KMS-11 (cell line): Measurements from ENCODE around the gene WDR5B.
A peak's percentile ranks its signal among the peaks of the same experiment; 100 is the strongest.

Experiments
- H2AFZ ChIP-seq: fragments of 200-600 bp; sonication (generic); 2 replicates; pipeline ENCODE4 v1.6.1; 2016; ENCODE audit warnings: antibody characterized with exemption, mixed run types, low read depth
- H3K27ac ChIP-seq: fragments of 200-600 bp; sonication (generic); 2 replicates; pipeline ENCODE4 v1.6.1; 2016; ENCODE audit warnings: mild to moderate bottlenecking, mixed run types
- H3K27me3 ChIP-seq: fragments of 200-600 bp; sonication (generic); 2 replicates; pipeline ENCODE4 v1.6.1; 2017; ENCODE audit warnings: mild to moderate bottlenecking, low read depth, mixed run types, moderate library complexity; ENCODE audit not compliant: insufficient read depth
- H3K36me3 ChIP-seq: fragments of 200-600 bp; sonication (generic); 2 replicates; pipeline ENCODE4 v1.6.1; 2017; ENCODE audit warnings: mild to moderate bottlenecking, mixed run types; ENCODE audit not compliant: insufficient read depth
- H3K4me1 ChIP-seq: fragments of 200-600 bp; sonication (generic); 2 replicates; pipeline ENCODE4 v1.6.1; 2016; ENCODE audit warnings: mild to moderate bottlenecking, low read depth, mixed run types; ENCODE audit not compliant: poor library complexity, severe bottlenecking
- H3K4me2 ChIP-seq: fragments of 200-600 bp; sonication (generic); 2 replicates; pipeline ENCODE4 v1.7.0; 2016; ENCODE audit warnings: mild to moderate bottlenecking, mixed run types
- H3K4me3 ChIP-seq: fragments of 200-600 bp; sonication (generic); IDR thresholded peaks from 2 replicates; pipeline ENCODE4 v1.6.1; 2017; ENCODE audit warnings: low read depth, low read length, mixed read lengths; ENCODE audit not compliant: insufficient read depth
- H3K79me2 ChIP-seq: fragments of 200-600 bp; sonication (generic); 2 replicates; pipeline ENCODE4 v1.6.1; 2016; ENCODE audit warnings: low read depth, mixed run types; ENCODE audit not compliant: insufficient read depth
- H3K9ac ChIP-seq: fragments of 200-600 bp; sonication (generic); 2 replicates; pipeline ENCODE4 v1.6.1; 2016; ENCODE audit warnings: mild to moderate bottlenecking, mixed run types
- H4K20me1 ChIP-seq: fragments of 200-600 bp; sonication (generic); 2 replicates; pipeline ENCODE4 v1.6.1; 2016; ENCODE audit warnings: mild to moderate bottlenecking, mixed run types; ENCODE audit not compliant: insufficient read depth
- CTCF ChIP-seq: fragments of 200-600 bp; sonication (generic); conservative IDR thresholded peaks from 2 replicates; pipeline ENCODE4 v1.6.1; 2017; ENCODE audit warnings: low read depth, mild to moderate bottlenecking, antibody characterized with exemption, low read length, moderate library complexity, mixed read lengths

WDR5B gene

GRCh38 chr3:122414391-122414790 lies 1.5 kb downstream of the WDR5B start:
- Histone ChIP-seq H3K36me3 (no peaks in the 10 kb centered on the region), H4K20me1 (no peaks in the 10 kb centered on the region), H3K27me3 (no peaks in the 10 kb centered on the region), H3K4me3 (no peak overlapping the region), H3K27ac (peak overlapping the region; percentile 96), H2AFZ (no peak overlapping the region), H3K4me2 (peak overlapping the region; percentile 88), H3K79me2 (0 out of 2 replicates have a peak, but pooled peaks cover 8% of the 10 kb centered on the region), H3K9ac (peak overlapping the region; percentile 76), H3K4me1 (peaks cover 24% of the 10 kb centered on the region)
- TF ChIP-seq CTCF = no peak

- Histone ChIP-seq H3K9ac (no peak overlapping the region), H3K27me3 (no peaks in the 10 kb centered on the region), H3K79me2 (no peaks in the 10 kb centered on the region), H3K27ac (no peak overlapping the region), H3K36me3 (no peaks in the 10 kb centered on the region), H2AFZ (no peak overlapping the region), H3K4me1 (peaks cover 15% of the 10 kb centered on the region), H4K20me1 (no peaks in the 10 kb centered on the region), H3K4me3 (no peak overlapping the region), H3K4me2 (no peak overlapping the region)
- no peak for TF ChIP-seq CTCF
These were observed 5.2 kb downstream of the WDR5B start for GRCh38 chr3:122410639-122411038.

GRCh38 chr3:122410111-122410510 lies 5.8 kb downstream of the WDR5B start:
- TF ChIP-seq CTCF = no peak
- Histone ChIP-seq H3K4me1 (peaks cover 15% of the 10 kb centered on the region), H3K27ac (no peak overlapping the region), H3K4me2 (no peak overlapping the region), H4K20me1 (no peaks in the 10 kb centered on the region), H3K4me3 (no peak overlapping the region), H3K36me3 (no peaks in the 10 kb centered on the region), H2AFZ (no peak overlapping the region), H3K79me2 (no peaks in the 10 kb centered on the region), H3K9ac (no peak overlapping the region), H3K27me3 (no peaks in the 10 kb centered on the region)

GRCh38 chr3:122409446-122409845 lies 6.4 kb downstream of the WDR5B start:
- Histone ChIP-seq H3K4me2 (no peak overlapping the region), H3K27ac (no peak overlapping the region), H3K9ac (no peak overlapping the region), H3K27me3 (no peaks in the 10 kb centered on the region), H3K79me2 (no peaks in the 10 kb centered on the region), H3K4me3 (no peak overlapping the region), H4K20me1 (no peaks in the 10 kb centered on the region), H2AFZ (no peak overlapping the region), H3K4me1 (peaks cover 11% of the 10 kb centered on the region), H3K36me3 (no peaks in the 10 kb centered on the region)
- TF ChIP-seq CTCF = no peak

GRCh38 chr3:122407946-122408345 lies 7.9 kb downstream of the WDR5B start:
- Histone ChIP-seq H2AFZ (no peak overlapping the region), H3K79me2 (no peaks in the 10 kb centered on the region), H3K9ac (no peak overlapping the region), H3K27ac (no peak overlapping the region), H3K36me3 (no peaks in the 10 kb centered on the region), H3K27me3 (no peaks in the 10 kb centered on the region), H4K20me1 (no peaks in the 10 kb centered on the region), H3K4me3 (no peak overlapping the region), H3K4me2 (no peak overlapping the region), H3K4me1 (no peaks in the 10 kb centered on the region)
- no peak for TF ChIP-seq CTCF
